Chondrocyte (in vitro differentiated cells): ENCODE measurements around the gene CCDC81. TPM values are rescaled to one million over a fixed set of nuclear protein-coding genes. Genes with fewer than 3 reads are reported as not detected.

ENCODE experiments used
- DNase-seq: peaks from one replicate; pipeline ENCODE4 v3.0.0; 2021; ENCODE audit warnings: mixed read lengths, low spot score
- H3K27ac Mint-ChIP-seq: one replicate; pipeline ENCODE4 v1.8.0; 2021; ENCODE audit warnings: mild to moderate bottlenecking, moderate library complexity, mixed read lengths; ENCODE audit not compliant: unreplicated experiment
- H3K27me3 Mint-ChIP-seq: 2 replicates; pipeline ENCODE4 v1.8.0; 2021; ENCODE audit warnings: low read depth, mixed read lengths
- H3K36me3 Mint-ChIP-seq: 2 replicates; pipeline ENCODE4 v1.8.0; 2021; ENCODE audit warnings: low read depth, mixed read lengths
- H3K4me1 Mint-ChIP-seq: 2 replicates; pipeline ENCODE4 v1.8.0; 2021; ENCODE audit warnings: low read depth, mild to moderate bottlenecking, mixed read lengths
- H3K4me3 Mint-ChIP-seq: one replicate; pipeline ENCODE4 v1.8.0; 2021; ENCODE audit warnings: mild to moderate bottlenecking, moderate library complexity, mixed read lengths; ENCODE audit not compliant: unreplicated experiment
- H3K9me3 Mint-ChIP-seq: 2 replicates; pipeline ENCODE4 v1.8.0; 2021; ENCODE audit warnings: low read depth, mixed read lengths
- total RNA-seq: library from RNA; stranded (reverse); gene quantifications from 3 replicates; pipeline ENCODE4 v1.2.1, GENCODE V29; 2021
- TF ChIP-seq, protein P1 (sequence below): fragments of 200-600 bp; sonication (generic); IDR thresholded peaks from 2 replicates; pipeline ENCODE4 v1.5.0; 2021; ENCODE audit warnings: antibody characterized with exemption, mild to moderate bottlenecking, moderate library complexity

CCDC81 gene
- total RNA-seq, 1 donor from 2014 or later, result 9.6 TPM

DNA sequence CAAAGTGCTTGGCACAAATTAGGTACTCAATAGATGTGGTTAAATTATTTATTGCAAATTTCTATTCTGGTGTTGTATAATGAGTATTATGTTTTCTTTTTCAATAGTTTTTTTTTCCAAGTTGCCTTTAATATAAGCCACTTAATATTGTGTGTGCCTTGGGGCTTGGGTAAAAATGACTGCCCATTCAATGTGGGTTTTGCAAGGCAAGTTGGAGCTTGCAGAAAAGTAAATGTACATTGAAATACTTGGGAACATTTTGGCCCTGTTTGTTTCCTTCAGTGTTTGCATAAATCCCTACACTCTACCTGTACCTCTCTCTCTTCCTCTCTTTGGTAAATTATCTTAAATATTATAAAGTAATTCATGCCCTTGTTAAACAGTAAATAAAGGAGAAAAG, 2.1 kb upstream of the CCDC81 start:
- peaks cover 2% of the 10 kb centered on the region for H3K36me3 Mint-ChIP-seq
- no peak overlapping the region for H3K27ac Mint-ChIP-seq

GRCh38 chr11:86374069-86374468, 618 bp upstream of the CCDC81 start:
- H3K4me1 Mint-ChIP-seq, result peaks cover 4% of the 10 kb centered on the region
- H3K4me3 Mint-ChIP-seq, result no peak overlapping the region
- H3K36me3 Mint-ChIP-seq, result peaks cover 3% of the 10 kb centered on the region
- no peak overlapping the region for H3K27ac Mint-ChIP-seq
- TF ChIP-seq, protein P1, sequence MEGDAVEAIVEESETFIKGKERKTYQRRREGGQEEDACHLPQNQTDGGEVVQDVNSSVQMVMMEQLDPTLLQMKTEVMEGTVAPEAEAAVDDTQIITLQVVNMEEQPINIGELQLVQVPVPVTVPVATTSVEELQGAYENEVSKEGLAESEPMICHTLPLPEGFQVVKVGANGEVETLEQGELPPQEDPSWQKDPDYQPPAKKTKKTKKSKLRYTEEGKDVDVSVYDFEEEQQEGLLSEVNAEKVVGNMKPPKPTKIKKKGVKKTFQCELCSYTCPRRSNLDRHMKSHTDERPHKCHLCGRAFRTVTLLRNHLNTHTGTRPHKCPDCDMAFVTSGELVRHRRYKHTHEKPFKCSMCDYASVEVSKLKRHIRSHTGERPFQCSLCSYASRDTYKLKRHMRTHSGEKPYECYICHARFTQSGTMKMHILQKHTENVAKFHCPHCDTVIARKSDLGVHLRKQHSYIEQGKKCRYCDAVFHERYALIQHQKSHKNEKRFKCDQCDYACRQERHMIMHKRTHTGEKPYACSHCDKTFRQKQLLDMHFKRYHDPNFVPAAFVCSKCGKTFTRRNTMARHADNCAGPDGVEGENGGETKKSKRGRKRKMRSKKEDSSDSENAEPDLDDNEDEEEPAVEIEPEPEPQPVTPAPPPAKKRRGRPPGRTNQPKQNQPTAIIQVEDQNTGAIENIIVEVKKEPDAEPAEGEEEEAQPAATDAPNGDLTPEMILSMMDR, result no peak
- peaks cover 19% of the 10 kb centered on the region for H3K9me3 Mint-ChIP-seq
- DNase-seq, result no peak
- H3K27me3 Mint-ChIP-seq, result no peaks in the 10 kb centered on the region

More for the DNA sequence above, 2.1 kb upstream of the CCDC81 start:
- TF ChIP-seq, protein P1, result no peak
- H3K4me3 Mint-ChIP-seq, result no peak overlapping the region
- peaks cover 4% of the 10 kb centered on the region for H3K4me1 Mint-ChIP-seq
- H3K27me3 Mint-ChIP-seq, result no peaks in the 10 kb centered on the region
- DNase-seq, result no peak
- H3K9me3 Mint-ChIP-seq, result peaks cover 14% of the 10 kb centered on the region

GRCh38 chr11:86377972-86378371, 3.3 kb downstream of the CCDC81 start:
- no peak for DNase-seq
- no peak overlapping the region for H3K4me3 Mint-ChIP-seq
- H3K27ac Mint-ChIP-seq, result no peak overlapping the region
- peaks cover 3% of the 10 kb centered on the region for H3K36me3 Mint-ChIP-seq
- H3K9me3 Mint-ChIP-seq, result peaks cover 14% of the 10 kb centered on the region
- H3K27me3 Mint-ChIP-seq, result no peaks in the 10 kb centered on the region
- TF ChIP-seq, protein P1, result no peak
- H3K4me1 Mint-ChIP-seq, result no peaks in the 10 kb centered on the region

- no peak for DNase-seq
- peaks cover 7% of the 10 kb centered on the region for H3K4me1 Mint-ChIP-seq
- no peak overlapping the region for H3K4me3 Mint-ChIP-seq
- H3K36me3 Mint-ChIP-seq, result peaks cover 3% of the 10 kb centered on the region
- peaks cover 14% of the 10 kb centered on the region for H3K9me3 Mint-ChIP-seq
- H3K27ac Mint-ChIP-seq, result no peak overlapping the region
- no peaks in the 10 kb centered on the region for H3K27me3 Mint-ChIP-seq
- TF ChIP-seq, protein P1, result no peak
Observed at GRCh38 chr11:86380295-86381059, 5.8 kb downstream of the CCDC81 start.

DNA sequence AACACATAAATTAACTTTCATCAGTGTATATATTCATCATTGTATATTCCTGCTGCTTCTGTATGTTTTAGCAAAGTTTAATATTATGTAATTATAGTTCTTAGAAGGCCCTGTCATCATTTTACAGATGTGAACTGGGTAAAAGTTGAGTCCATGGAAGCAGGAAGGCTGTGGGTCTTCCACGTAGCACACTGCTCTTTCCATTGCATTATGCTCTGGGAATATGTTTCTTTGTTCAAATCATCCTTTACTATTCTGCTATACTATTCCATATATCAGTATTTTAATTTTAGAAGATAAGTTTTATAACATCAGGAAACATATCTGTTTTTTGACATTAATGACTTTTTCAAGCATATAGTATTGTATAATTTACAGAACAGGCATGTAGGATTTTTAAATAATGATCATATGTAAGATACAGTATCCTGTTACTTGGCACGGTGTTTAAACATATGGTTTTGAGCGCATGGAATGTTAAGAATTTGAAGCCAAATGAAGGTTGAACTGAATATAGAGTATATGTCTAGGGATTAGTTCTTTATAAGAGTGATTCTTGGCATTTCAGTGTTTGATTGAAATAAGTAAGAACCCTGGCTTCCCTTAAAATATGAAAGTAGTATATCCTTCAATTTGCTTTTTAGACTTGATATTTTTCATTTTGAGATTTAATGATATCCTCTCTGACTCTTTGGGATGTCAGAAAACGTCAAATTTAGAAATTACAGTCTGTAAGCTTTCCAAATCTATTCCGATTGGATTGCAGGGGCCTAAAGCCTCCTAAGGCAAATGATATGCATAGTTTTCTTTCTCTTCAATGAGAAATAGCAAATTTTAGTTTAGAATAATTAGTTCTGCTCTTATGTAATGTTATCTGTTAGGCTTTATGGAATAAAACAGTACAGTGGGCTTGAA, 8.6 kb downstream of the CCDC81 start:
- H3K36me3 Mint-ChIP-seq, result no peaks in the 10 kb centered on the region

More for the DNA sequence above, 8.6 kb downstream of the CCDC81 start:
- peaks cover under 1% of the 10 kb centered on the region for H3K9me3 Mint-ChIP-seq
- no peak overlapping the region for H3K27ac Mint-ChIP-seq
- no peak for DNase-seq
- no peaks in the 10 kb centered on the region for H3K27me3 Mint-ChIP-seq
- H3K4me3 Mint-ChIP-seq, result no peak overlapping the region
- H3K4me1 Mint-ChIP-seq, result peaks cover 7% of the 10 kb centered on the region
- TF ChIP-seq, protein P1, result no peak
